LNCaP clone FGC (cell line): ENCODE data around the gene ADAMTS14.

ENCODE experiments used
- DNase-seq: peaks from one replicate; pipeline ENCODE4 v3.0.0-alpha.2; 2011; ENCODE audit warnings: low read depth
- H3K4me3 ChIP-seq: 2 replicates; pipeline ENCODE4 v1.5.1; 2011; ENCODE audit warnings: mild to moderate bottlenecking, low read depth, low read length, control low read depth
- TF ChIP-seq, protein P1 (sequence below): IDR thresholded peaks from 2 replicates; pipeline ENCODE4 v1.5.1; 2012; ENCODE audit warnings: mild to moderate bottlenecking; ENCODE audit not compliant: control insufficient read depth, insufficient read depth; ENCODE audit errors: extremely low read depth

Gene ADAMTS14

DNA sequence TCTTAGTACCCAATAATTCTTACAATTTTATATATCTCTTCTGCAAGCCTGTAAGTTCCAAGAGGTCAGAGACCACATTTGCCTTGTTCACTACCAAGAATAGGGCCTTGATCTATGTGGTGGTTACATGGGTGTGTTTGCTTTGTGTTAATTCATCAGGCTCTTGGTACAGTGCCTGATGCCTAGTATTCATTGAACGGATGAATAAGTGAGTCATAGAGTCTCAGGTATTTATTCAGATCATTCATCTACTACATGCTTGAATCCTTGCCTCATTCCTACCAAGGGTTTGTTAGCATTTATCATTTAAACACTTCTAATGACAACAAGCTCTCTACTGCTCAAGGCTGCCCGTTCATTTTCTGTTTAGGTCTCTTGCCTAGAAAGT is 132.1 kb downstream of the ADAMTS14 start:
- no peak for DNase-seq
- TF ChIP-seq, protein P1, sequence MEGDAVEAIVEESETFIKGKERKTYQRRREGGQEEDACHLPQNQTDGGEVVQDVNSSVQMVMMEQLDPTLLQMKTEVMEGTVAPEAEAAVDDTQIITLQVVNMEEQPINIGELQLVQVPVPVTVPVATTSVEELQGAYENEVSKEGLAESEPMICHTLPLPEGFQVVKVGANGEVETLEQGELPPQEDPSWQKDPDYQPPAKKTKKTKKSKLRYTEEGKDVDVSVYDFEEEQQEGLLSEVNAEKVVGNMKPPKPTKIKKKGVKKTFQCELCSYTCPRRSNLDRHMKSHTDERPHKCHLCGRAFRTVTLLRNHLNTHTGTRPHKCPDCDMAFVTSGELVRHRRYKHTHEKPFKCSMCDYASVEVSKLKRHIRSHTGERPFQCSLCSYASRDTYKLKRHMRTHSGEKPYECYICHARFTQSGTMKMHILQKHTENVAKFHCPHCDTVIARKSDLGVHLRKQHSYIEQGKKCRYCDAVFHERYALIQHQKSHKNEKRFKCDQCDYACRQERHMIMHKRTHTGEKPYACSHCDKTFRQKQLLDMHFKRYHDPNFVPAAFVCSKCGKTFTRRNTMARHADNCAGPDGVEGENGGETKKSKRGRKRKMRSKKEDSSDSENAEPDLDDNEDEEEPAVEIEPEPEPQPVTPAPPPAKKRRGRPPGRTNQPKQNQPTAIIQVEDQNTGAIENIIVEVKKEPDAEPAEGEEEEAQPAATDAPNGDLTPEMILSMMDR, result no peak
- H3K4me3 ChIP-seq, result no peak overlapping the region

DNA sequence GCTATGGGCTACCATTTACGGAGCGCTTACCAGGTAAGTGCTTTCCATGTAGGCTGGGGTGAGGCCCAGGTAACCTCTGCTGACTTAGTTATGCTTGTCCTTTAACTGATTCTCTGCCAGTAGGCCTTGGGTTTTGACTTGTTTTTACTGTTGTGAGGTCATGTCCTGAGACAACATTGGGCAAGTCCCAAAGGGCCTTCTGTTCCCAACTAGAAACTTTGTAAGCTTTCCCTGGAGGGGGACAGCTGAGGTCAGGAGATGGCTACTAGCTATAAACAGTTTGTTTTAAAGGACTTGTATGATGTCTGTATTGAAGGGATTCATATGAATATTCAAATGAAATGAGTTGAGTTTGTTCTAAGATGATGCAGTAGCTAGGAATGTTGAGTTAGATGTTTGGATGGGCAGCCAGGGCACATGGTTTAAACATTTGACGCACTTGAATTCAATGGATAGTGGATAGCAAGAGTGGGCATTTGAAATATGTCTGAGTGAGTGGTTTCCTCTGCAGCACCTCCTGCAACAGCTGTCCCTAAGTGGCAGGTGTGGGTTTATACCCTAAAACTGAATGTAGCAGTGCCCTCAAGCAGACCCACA is 133.4 kb downstream of the ADAMTS14 start:
- TF ChIP-seq, protein P1, result no peak
- no peak for DNase-seq
- H3K4me3 ChIP-seq, result no peak overlapping the region

DNA sequence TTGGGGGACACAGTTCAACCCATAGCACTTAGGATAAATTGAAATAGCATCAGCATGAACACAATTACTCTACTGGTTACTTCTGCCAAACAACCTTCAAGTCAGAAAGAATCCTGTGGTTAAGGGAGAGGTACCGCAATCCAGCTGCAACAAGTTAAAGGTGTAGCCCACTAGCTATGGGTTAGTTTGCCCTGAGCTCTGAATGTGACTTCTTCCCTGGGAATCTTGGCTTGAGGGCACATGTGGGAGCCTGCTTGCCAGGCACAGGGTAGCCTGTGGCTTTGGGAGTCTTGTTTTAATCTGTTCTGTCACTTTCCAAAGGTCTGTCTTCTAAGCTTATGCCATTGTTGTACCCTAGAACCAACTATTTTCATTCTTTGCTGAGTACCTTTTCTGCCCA is 134.5 kb downstream of the ADAMTS14 start:
- TF ChIP-seq, protein P1, result no peak
- H3K4me3 ChIP-seq, result no peak overlapping the region
- DNase-seq, result no peak

DNA sequence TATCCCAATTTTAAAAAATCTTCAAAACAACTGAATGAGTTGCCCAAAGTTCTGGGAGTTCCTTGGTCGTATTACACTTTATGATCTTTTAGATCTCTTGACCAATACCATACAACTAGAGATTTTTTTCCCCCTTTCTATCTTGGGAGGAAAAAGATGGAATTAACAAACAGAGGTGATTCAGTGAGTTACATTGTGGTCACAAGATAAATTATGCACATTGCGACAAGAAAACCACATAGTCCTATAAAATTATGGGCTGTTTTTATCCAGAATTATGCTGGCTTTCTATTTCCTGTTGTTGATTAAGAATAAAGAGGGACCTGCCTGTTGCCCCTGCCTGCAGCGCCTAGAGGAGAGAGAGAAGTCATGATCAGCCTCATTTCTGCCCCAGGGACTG is 135.2 kb downstream of the ADAMTS14 start:
- no peak for DNase-seq
- H3K4me3 ChIP-seq, result no peak overlapping the region
- TF ChIP-seq, protein P1, result no peak

DNA sequence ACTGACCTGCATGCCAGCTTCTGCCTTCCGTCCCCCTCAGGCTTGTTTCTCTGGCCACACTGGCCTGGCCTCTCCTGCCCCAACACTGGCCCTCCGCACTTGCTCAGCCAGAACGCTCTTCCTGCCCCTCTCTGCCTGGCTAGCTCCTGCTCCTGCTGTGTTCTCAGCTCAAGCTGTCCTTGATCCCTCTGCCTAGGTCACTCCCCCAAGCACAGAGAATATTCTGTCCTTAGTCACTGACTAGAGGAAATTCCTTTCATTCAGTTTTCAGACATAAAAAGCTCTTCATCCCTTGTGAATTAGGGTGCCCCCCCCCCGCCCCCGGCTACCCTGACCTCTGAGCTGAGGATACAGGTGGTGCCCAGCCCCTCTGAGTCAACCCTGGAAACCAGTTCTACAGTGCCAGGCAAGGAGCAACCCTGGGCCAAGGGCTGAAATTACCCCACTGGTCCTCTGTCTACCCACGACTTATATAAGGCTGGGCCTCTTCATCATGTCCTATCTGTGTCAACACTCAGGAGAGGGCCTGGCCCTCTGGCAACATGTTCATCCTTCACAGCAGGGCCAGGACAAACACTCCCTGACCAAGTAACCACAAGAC is 136.8 kb downstream of the ADAMTS14 start:
- no peak for DNase-seq
- TF ChIP-seq, protein P1, result no peak

DNA sequence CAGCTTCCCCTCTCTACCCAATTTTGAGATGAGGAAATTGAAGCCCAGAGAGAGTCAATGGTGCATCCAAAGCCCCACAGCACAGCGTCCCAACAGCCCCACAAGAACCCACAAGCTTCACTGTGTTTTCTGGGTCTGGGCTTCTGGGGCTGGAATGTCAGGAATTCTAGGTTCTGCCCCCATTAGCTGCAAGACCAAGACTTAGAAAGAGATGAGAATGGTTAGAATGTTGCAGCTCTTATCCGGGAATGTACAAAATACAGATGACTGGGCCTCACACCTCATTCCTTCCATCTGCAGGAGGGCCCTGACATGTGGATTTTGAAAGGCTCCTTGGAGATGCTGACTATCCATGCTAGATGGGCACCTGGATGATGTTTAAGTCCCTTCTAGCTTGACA is 137.4 kb downstream of the ADAMTS14 start:
- DNase-seq, result no peak
- TF ChIP-seq, protein P1, result no peak
- H3K4me3 ChIP-seq, result no peak overlapping the region

More for the DNA sequence above, 136.8 kb downstream of the ADAMTS14 start:
- H3K4me3 ChIP-seq, result no peak overlapping the region

DNA sequence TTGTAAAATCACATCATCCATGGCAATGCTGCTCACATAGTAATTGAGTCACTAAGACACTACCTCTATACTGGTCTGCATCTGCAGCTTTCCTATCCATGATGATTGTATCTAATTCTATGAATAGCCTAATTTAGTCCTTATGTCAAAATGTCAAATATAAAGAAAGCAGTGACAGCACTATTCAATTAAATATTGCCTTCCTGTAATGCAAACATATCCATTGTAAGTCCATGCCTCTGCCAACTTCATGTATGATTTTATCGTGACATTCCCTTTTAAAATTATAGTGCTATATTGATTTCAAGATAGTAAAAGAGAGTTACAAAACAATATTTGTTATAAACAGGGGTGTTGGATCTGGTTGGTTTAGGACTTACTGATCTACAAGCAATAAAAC is 138.7 kb downstream of the ADAMTS14 start:
- no peak overlapping the region for H3K4me3 ChIP-seq
- DNase-seq, result no peak
- TF ChIP-seq, protein P1, result no peak
